PC-9 (cell line): ENCODE data around the gene ABL2. TPM values are rescaled to one million over a fixed set of nuclear protein-coding genes. Genes with fewer than 3 reads are reported as not detected.

ENCODE experiments used
- BruUV-seq: library from RNA; stranded (reverse); fragments of 400-500 nt; replicated peaks from 2 replicates; lab custom pipeline; 2021; lab: Mats Ljungman, UMichigan
- CTCF ChIA-PET: fragments of 300-600 bp; sonication (Branson Sonifier 250); formaldehyde crosslinking; loops from one replicate; lab custom pipeline; 2022; ENCODE audit warnings: antibody characterized with exemption; lab: Charles Lee
- POLR2A ChIA-PET: fragments of 300-600 bp; sonication (Branson Sonifier 250); formaldehyde crosslinking; loops from one replicate; lab custom pipeline; 2022; ENCODE audit warnings: antibody characterized with exemption; ENCODE audit not compliant: unreplicated experiment; lab: Charles Lee
- DNase-seq, 2 experiments: peaks; one replicate each; pipeline versions ENCODE4 v3.0.0 to v3.0.0-alpha.2; 2015 to 2022; ENCODE audit warnings: mixed read lengths in 1 of 2
- H2AFZ ChIP-seq: fragments of 200-600 bp; sonication (generic); 2 replicates; pipeline ENCODE4 v1.8.1; 2017; ENCODE audit warnings: antibody characterized with exemption
- H3F3A ChIP-seq: fragments of 200-600 bp; sonication (generic); 2 replicates; pipeline ENCODE4 v1.8.1; 2017; ENCODE audit warnings: antibody characterized with exemption, mild to moderate bottlenecking, low read depth; ENCODE audit not compliant: insufficient read depth
- H3K27ac ChIP-seq: fragments of 200-600 bp; sonication (generic); 2 replicates; pipeline ENCODE4 v1.6.1; 2016; ENCODE audit warnings: mixed run types
- H3K27me3 ChIP-seq: fragments of 200-600 bp; sonication (generic); 2 replicates; pipeline ENCODE4 v1.6.1; 2016; ENCODE audit warnings: low read depth, mixed run types; ENCODE audit not compliant: insufficient read depth
- H3K36me3 ChIP-seq: fragments of 200-600 bp; sonication (generic); 2 replicates; pipeline ENCODE4 v1.6.1; 2016; ENCODE audit warnings: low read depth, mixed run types
- H3K4me1 ChIP-seq: fragments of 200-600 bp; sonication (generic); replicated peaks from 2 replicates; pipeline ENCODE4 v1.6.1; 2016; ENCODE audit warnings: mixed run types; ENCODE audit not compliant: insufficient read depth
- H3K4me2 ChIP-seq: fragments of 200-600 bp; sonication (generic); 2 replicates; pipeline ENCODE4 v1.6.1; 2017; ENCODE audit warnings: mixed run types
- H3K4me3 ChIP-seq: fragments of 200-600 bp; sonication (generic); 2 replicates; pipeline ENCODE4 v1.6.1; 2016; ENCODE audit warnings: mixed run types
- H3K79me2 ChIP-seq: fragments of 200-600 bp; sonication (generic); 2 replicates; pipeline ENCODE4 v1.6.1; 2017; ENCODE audit warnings: low read depth, mixed run types
- H3K9me2 ChIP-seq: fragments of 200-600 bp; sonication (generic); 2 replicates; pipeline ENCODE4 v1.8.1; 2017; ENCODE audit warnings: mild to moderate bottlenecking; ENCODE audit not compliant: insufficient read depth
- H3K9me3 ChIP-seq: fragments of 200-600 bp; sonication (generic); 2 replicates; pipeline ENCODE4 v1.8.1; 2016; ENCODE audit warnings: low read depth; ENCODE audit not compliant: insufficient read depth
- H4K20me1 ChIP-seq: fragments of 200-600 bp; sonication (generic); 2 replicates; pipeline ENCODE4 v1.8.1; 2017; ENCODE audit not compliant: insufficient read depth
- CTCF ChIP-seq: fragments of 200-600 bp; sonication (generic); conservative IDR thresholded peaks from 2 replicates; pipeline ENCODE4 v1.6.1; 2017; ENCODE audit warnings: mixed run types, antibody characterized with exemption, mild to moderate bottlenecking, moderate library complexity
- EZH2 ChIP-seq: fragments of 200-600 bp; sonication (generic); IDR thresholded peaks from 2 replicates; pipeline ENCODE4 v1.8.0; 2017; ENCODE audit warnings: antibody characterized with exemption, low read depth
- intact Hi-C: fragments of 100-400 bp; cut with micrococcal nuclease; formaldehyde crosslinking; loops from one replicate; pipeline ENCODE4 v1.10.0; 2022; ENCODE audit not compliant: unreplicated experiment
- total RNA-seq: library from RNA; stranded (reverse); gene quantifications from 2 replicates; pipeline ENCODE4 v1.2.3, GENCODE V29; 2021

ABL2 gene
- total RNA-seq, 1 experiment from 2014 or later, result 27.4 TPM

GRCh38 chr1:179146911-179147310 is 82.6 kb downstream of the ABL2 start:
- no peak for DNase-seq
- POLR2A ChIA-PET, result interaction anchor here (0.6 kb wide), 1 partner anchor 28 kb away, joined by 3 read pairs; no protein-coding TSS in a partner anchor
- H3F3A ChIP-seq, result peaks cover 36% of the 10 kb centered on the region
- TF ChIP-seq CTCF (no peak), EZH2 (no peak)
- CTCF ChIA-PET, result no interaction called here
- H3K9me3 ChIP-seq, result no peaks in the 10 kb centered on the region
- no peak overlapping the region for H3K4me3 ChIP-seq
- H3K9me2 ChIP-seq, result no peaks in the 10 kb centered on the region
- no peaks in the 10 kb centered on the region for H4K20me1 ChIP-seq
- H3K27ac ChIP-seq, result no peak overlapping the region
- H3K4me2 ChIP-seq, result no peak overlapping the region
- H3K27me3 ChIP-seq, result no peaks in the 10 kb centered on the region
- no peak overlapping the region for H2AFZ ChIP-seq
- intact Hi-C loops, result no loop called here
- H3K79me2 ChIP-seq, result peaks cover 37% of the 10 kb centered on the region
- H3K4me1 ChIP-seq, result peaks cover 34% of the 10 kb centered on the region
- BruUV-seq, result no TSS peak
- H3K36me3 ChIP-seq, result no peaks in the 10 kb centered on the region

- H3K36me3 ChIP-seq, result no peaks in the 10 kb centered on the region
- ChIA-PET POLR2A (interaction anchor here (0.6 kb wide), 1 partner anchor 29 kb away, joined by 3 read pairs; no protein-coding TSS in a partner anchor), CTCF (no interaction called here)
- no peak overlapping the region for H3K4me2 ChIP-seq
- TF ChIP-seq EZH2, result no peak
- TF ChIP-seq CTCF, result no peak
- no peaks in the 10 kb centered on the region for H3K27me3 ChIP-seq
- no peak overlapping the region for H3K27ac ChIP-seq
- H2AFZ ChIP-seq, result no peak overlapping the region
- no peak for DNase-seq
- peaks cover 39% of the 10 kb centered on the region for H3K4me1 ChIP-seq
- no peaks in the 10 kb centered on the region for H3K9me3 ChIP-seq
- no peaks in the 10 kb centered on the region for H4K20me1 ChIP-seq
- H3K9me2 ChIP-seq, result no peaks in the 10 kb centered on the region
- peaks cover 41% of the 10 kb centered on the region for H3F3A ChIP-seq
- peaks cover 41% of the 10 kb centered on the region for H3K79me2 ChIP-seq
- H3K4me3 ChIP-seq, result no peak overlapping the region
- intact Hi-C loops, result no loop called here
- no TSS peak for BruUV-seq
Measured at GRCh38 chr1:179146476-179146875, 83.0 kb downstream of the ABL2 start.

GRCh38 chr1:179145521-179145920 is 84.0 kb downstream of the ABL2 start:
- Histone ChIP-seq H3K27ac (peak overlapping the region; percentile 94; the same call in 1 of the 2 replicates), H3K4me3 (no peak overlapping the region), H3K9me3 (no peaks in the 10 kb centered on the region), H3K36me3 (no peaks in the 10 kb centered on the region), H4K20me1 (no peaks in the 10 kb centered on the region), H3K9me2 (no peaks in the 10 kb centered on the region), H3K4me1 (peaks cover 44% of the 10 kb centered on the region), H3K79me2 (peaks cover 51% of the 10 kb centered on the region), H2AFZ (no peak overlapping the region), H3F3A (peaks cover 41% of the 10 kb centered on the region), H3K27me3 (no peaks in the 10 kb centered on the region), H3K4me2 (no peak overlapping the region)
- TF ChIP-seq CTCF (no peak), EZH2 (no peak)
- ChIA-PET CTCF (no interaction called here), POLR2A (no interaction called here)
- DNase-seq, result no peak
- intact Hi-C loops, result no loop called here
- no TSS peak for BruUV-seq
